GM12878 (cell line): ENCODE data around the gene PVRIG.

Experiments
- POLR2A ChIP-seq: IDR thresholded peaks from 2 replicates; pipeline ENCODE4 v1.6.1; 2011; ENCODE audit warnings: low read depth, mild to moderate bottlenecking, low read length
- SMC3 ChIP-seq: IDR thresholded peaks from 2 replicates; pipeline ENCODE4 v1.6.1; 2011; ENCODE audit warnings: low read length, improper control_type of control experiment, borderline replicate concordance

DNA sequence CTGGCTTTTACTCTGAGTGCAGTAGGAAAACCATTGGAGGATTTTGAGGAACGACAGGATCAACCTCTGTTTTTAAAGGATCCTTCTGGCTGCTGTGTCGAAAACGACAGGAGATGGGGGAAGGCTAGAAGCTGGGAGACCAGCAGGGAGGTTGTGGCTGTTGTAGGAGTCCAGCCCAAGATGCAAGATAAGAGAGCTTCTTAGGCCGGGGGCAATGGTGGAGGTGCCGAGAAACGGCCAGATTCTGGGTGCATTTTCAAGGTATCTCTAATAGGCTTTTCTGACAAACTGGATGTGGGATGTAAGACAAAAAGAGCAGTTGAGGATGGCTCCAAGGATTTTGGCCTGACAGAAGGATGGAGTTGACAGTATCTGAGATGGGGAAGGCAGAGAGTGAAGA lies 10.3 kb upstream of the PVRIG start:
- no peak for TF ChIP-seq SMC3
- TF ChIP-seq POLR2A = no peak
